T-helper 9 cell (primary cell): Measurements from ENCODE around the gene ENOSF1.

ENCODE experiments used
- DNase-seq: peaks from one replicate; pipeline ENCODE4 v3.0.0-alpha.2; 2020

Gene ENOSF1

DNA sequence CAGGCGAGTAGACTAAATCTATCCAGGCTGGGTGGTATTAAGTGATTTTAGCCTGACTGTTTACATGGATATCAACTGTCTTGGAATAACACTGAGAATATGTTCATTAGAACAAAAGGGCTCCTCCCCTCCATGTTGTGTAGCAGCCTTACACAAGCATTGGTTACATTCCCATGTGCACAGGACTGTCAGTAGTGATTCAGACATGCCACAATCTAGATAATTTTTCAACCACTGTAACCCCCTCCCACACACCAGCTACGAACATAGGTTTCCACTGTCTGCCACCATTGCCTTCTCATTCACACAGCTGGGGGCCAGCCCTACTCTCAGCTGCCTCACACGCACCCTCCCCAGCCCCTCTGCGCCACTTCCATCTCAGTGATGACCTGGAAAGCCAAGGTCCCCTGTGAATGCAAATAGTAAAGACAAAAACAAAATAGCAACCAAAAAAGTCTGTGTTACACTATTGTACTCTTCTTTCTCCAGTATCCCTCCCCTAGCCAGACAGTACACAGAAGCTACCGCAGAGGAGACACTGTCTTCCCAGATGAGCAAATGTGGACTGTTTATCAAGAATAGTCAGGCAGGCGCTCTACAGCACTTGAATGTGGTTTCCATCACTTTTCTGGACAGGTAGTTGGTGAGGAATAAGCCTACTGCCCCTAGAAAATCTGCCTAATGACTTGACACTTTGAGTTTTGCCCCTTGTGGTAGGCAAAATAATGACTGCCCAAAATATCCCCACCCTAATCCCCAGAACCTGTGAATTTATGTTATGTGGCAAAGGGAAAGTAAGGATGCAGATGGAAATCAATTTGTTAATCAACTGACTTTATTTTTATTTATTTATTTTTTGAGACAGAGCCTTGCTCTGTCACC is 82.9 kb downstream of the ENOSF1 start:
- DNase-seq: no peak

DNA sequence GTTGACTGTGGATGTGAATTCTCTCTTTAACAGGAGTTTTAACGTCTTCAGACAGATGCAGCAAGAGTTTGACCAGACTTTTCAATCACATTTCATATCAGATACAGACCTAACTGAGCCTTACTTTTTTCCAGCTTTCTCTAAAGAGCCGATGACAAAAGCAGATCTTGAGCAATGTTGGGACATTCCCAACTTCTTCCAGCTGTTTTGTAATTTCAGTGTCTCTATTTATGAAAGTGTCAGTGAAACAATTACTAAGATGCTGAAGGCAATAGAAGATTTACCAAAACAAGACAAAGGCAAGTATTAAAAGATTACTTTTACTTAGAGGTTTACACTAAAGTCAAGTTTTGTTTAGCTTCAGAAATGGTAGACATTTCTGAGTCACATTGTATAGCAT is 85.2 kb downstream of the ENOSF1 start:
- DNase-seq: no peak

DNA sequence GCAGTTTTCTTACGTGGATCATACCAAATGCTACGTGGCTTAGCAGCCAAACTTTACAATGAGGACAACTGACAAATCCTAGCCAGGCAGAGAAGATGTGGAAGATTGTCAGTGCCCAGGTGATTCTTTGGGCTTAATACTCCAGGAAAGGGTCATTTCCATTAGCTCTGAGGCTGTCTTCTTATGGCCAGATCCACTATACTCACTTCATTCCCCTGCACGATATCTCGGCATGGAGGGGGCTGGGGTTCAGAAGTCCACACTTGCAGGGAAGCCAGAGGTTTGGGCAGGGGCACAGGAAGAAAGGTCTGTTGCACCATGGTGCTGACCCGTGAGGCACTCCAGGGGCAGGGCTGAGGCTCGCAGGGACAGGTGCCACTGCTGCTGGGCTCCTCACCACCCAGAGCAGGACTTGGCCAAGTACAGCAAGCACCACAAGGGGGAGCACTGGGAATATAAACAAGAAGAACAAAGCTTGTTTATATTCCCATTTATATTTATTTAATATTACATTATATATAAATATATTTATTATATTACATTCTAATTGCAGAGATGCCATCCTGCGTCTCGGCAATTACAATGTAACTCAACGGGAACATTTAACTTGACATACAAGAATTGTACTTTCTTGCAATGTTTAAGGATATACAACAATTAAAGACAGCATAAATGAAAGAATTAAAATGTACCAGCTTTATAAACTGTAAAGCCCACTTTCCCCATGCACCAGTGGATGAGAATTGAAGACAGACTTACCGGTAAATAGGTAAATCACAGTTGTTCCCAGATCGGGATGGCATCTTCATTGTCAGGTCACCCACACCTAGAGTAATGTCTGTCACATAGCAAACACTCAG is 88.4 kb downstream of the ENOSF1 start:
- peak; percentile 34 for DNase-seq

DNA sequence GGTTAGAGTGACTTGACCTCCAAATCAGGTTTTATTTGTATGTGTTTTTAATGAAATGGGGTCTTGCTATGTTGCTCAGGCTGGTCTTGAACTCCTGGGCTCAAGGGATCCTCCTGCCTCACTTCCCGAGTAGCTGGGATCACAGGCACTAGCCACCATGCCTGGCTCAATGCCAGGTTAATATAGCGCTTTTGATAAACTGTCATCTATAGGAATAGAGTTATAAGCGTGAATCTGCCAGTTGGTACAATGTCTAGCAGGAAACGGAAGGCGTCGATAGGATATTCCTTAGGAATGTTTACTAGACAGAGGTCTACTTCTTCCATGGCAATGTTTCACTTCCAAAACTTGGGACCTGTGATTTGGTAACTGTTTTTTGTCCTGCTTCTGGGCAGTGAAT is 90.1 kb downstream of the ENOSF1 start:
- no peak for DNase-seq

DNA sequence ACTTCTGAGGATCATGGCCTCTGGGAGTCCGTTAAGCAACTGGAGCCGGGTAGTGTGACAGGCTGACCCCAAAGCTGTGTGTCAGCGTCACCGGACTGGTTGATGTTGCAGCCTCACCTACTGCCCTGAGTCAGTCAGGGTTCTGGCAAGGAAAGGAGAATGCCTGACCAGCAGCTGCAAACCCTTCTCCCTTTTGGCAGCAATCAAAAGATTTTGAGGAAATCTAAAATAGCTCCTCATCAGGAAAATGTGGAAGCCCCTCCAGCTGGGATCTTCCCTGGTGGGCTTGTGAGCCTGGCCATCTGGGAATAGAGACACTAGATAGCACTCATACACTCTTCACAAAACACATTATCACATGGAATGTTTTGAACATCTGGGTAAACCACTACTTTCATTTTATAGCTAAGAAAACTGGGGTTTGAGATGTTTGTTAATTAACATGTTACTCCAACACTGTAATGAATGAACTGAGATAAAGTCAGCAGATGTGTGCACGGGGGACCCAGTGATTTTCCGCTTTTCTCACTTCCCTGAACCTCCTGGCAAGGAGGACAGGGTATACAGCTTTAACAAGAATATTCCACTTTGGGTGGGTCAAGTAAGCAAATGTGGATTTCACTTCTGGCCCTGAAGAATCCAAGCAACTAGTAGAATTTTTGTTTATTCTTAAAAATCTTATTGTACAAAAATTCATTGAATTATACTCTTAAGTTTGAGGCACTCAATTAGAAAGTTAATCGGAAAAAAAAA is 91.0 kb downstream of the ENOSF1 start:
- no peak for DNase-seq
